Stomach smooth muscle (tissue), 2 donors: ENCODE data around the gene RNF19B.

Experiments used
- H3K27ac ChIP-seq: one replicate; pipeline ENCODE4 v1.7.0; 2013; ENCODE audit warnings: mild to moderate bottlenecking, low read length, inconsistent platforms
- H3K27me3 ChIP-seq, 2 donors: one replicate each; pipeline ENCODE4 v1.7.0; 2013; ENCODE audit warnings: low read length in 2 of 2; ENCODE audit not compliant: insufficient read depth in 2 of 2, control insufficient read depth in 1 of 2
- H3K36me3 ChIP-seq, 2 donors: one replicate each; pipeline ENCODE4 v1.7.0; 2013; ENCODE audit warnings: low read length in 2 of 2; ENCODE audit not compliant: control insufficient read depth in 2 of 2, insufficient read depth in 2 of 2
- H3K4me1 ChIP-seq: one replicate; pipeline ENCODE4 v1.7.0; 2013; ENCODE audit warnings: low read length; ENCODE audit not compliant: control insufficient read depth, insufficient read depth
- H3K4me3 ChIP-seq, 2 donors: one replicate each; pipeline ENCODE4 v1.7.0; 2013; ENCODE audit warnings: low read length in 2 of 2
- H3K9ac ChIP-seq, 2 donors: one replicate each; pipeline ENCODE4 v1.7.0; 2013; ENCODE audit warnings: low read length in 2 of 2, mild to moderate bottlenecking in 1 of 2
- H3K9me3 ChIP-seq, 2 donors: one replicate each; pipeline ENCODE4 v1.7.0; 2013; ENCODE audit warnings: low read length in 2 of 2; ENCODE audit not compliant: control insufficient read depth in 2 of 2
- donor health status: healthy.
- donor health status: Pancreatic carcinoma.

Gene RNF19B

DNA sequence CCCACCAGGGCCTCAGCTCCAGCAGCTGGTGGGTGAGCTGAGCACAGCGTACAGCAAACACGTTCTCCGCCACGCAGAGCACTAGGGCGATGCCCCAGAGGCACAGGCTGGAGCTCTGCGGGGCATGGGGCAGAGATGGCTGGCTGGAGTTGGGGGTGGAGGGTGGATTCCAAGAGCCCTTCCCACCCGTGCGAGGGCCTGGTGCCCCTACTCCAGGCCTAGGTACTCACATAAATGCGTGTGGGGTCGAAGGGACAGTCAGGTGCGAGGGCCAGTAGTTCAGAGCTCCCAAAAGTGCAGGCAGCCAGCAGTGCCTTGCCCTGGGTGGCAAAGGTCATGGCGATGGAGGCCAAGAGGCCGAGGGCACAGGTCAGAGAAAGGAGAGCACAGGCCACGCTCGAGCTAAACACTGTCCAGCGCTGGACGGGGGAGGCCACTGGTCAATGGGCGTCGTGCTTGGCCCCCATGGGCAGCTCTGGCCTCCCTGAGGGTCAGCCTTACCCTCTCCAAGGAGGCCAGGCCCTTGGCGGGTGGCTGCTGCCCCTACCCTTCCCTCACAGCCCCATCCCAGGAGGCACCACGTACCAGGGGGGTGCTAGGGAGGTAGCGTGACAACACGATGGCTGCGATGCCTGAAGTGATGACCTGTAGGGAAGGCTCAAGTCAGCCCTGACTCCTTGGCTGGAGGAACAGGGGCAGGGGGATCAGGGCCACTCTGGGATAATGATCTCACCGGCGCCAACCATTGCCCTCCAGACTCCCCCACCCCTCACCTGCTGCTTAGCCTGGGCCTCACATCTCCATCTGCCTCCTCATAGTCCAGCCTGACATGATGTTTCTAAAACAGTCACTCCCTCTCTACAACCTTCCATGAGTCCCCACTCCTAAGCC, 69.0 kb downstream of the RNF19B start:
- Histone ChIP-seq H3K9ac (no peak overlapping the region), H3K4me1 (peaks cover 16% of the 10 kb centered on the region), H3K9me3 (no peaks in the 10 kb centered on the region), H3K4me3 (no peak overlapping the region), H3K36me3 (peaks cover 0 to 2% of the 10 kb centered on the region in 2 donors), H3K27ac (no peak overlapping the region), H3K27me3 (peaks cover 13 to 26% of the 10 kb centered on the region in 2 donors)

GRCh38 chr1:32894681-32895080, 69.9 kb downstream of the RNF19B start:
- H3K9me3 ChIP-seq = no peaks in the 10 kb centered on the region
- H3K27me3 ChIP-seq = peaks cover 13 to 27% of the 10 kb centered on the region in 2 donors
- no peak overlapping the region for H3K27ac ChIP-seq
- peaks cover 11% of the 10 kb centered on the region for H3K4me1 ChIP-seq
- H3K4me3 ChIP-seq = no peak overlapping the region
- H3K9ac ChIP-seq = no peak overlapping the region
- peaks cover 0 to 2% of the 10 kb centered on the region in 2 donors for H3K36me3 ChIP-seq

- H3K27me3 ChIP-seq = peaks cover 13 to 29% of the 10 kb centered on the region in 2 donors
Observed at GRCh38 chr1:32894019-32894600, 70.5 kb downstream of the RNF19B start.

DNA sequence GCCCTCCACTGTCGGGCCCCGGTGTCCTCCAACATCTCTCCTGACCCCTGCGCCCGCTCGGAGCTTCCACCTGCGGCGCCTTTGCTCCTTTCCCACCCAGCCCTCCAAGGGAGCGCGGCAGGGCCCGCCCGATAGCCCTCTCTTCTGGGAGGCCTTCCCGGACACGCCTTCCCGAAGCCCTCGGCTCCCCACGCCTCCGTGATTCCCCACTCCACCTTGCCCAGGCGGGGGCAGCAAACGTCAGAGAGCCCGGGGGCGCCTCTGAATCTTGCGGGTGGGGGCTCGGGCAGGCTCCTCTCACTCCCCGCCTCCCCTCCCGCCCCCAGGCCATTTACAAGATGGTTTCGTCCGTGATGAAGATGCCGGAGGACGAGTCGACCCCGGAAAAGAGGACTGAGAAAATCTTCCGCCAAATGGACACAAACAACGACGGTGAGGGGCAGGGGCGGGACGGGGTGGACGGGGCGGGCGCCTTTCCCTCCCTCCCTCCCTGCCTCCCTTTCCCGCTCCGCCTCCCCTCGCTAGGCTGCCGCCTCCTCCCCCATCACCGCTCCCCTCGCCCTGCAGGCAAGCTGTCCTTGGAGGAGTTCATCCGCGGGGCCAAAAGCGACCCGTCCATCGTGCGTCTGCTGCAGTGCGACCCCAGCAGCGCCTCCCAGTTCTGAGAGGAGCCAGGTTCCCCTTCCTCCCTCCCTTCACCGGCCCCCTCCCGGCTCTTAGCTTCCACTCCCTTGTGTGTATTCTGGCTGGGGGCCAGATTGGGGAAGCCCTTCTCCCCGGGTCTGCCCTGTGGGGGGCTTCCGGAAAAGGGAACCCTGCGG, 71.2 kb downstream of the RNF19B start:
- H3K4me1 ChIP-seq = peaks cover 11% of the 10 kb centered on the region

More at GRCh38 chr1:32894019-32894600, 70.5 kb downstream of the RNF19B start:
- no peaks in the 10 kb centered on the region for H3K9me3 ChIP-seq
- no peak overlapping the region for H3K4me3 ChIP-seq
- H3K4me1 ChIP-seq = peaks cover 11% of the 10 kb centered on the region
- no peak overlapping the region for H3K9ac ChIP-seq
- peaks cover 0 to 2% of the 10 kb centered on the region in 2 donors for H3K36me3 ChIP-seq
- no peak overlapping the region for H3K27ac ChIP-seq

DNA sequence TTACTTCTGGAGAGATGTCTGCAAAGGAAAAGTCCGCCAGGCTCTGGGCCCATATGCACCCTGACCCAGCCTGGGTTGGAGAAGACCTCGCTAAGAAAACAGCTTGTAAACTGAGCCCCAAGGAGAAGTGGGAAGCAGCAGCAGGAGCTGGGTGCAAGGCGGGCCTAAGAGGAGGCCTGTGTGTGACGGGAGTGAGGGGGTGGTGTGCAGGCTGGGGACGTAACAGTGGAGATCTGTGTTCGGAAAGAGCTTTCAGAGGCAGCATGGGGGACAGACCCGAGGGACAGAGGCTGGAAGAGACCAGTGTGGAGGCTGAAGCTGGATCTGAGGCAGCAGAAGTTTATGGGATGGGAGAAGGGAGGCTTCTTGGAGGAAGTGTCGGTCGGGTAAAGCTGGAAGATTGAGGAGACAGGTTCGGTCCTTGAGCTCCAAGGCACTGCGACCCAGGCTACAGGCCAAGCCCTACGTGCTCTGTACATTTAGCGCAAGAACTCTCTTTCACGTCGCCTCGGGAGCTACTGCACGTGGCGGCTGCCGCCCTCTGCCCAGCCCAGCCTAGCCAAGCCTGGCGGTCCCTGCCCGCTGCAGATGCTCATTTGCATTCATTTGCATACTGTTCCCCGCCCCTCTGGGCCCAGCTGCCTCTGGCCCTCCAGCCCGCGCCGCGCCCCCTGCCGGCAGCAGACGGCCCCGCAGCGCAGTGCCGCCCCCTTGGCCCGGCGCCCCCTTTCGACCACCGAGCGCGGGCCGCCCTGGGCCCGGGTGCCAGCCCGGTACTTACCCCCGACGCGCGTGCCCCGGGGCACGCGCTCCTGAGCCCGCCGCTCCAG, 72.0 kb downstream of the RNF19B start:
- H3K27me3 ChIP-seq = peaks cover 22 to 35% of the 10 kb centered on the region in 2 donors
- H3K4me1 ChIP-seq = peaks cover 11% of the 10 kb centered on the region
- peak overlapping the region; percentile 31 to 66 for H3K4me3 ChIP-seq
- H3K27ac ChIP-seq = no peak overlapping the region
- H3K9ac ChIP-seq = no peak overlapping the region
- no peaks in the 10 kb centered on the region for H3K36me3 ChIP-seq
- no peaks in the 10 kb centered on the region for H3K9me3 ChIP-seq

More for the DNA sequence above, 71.2 kb downstream of the RNF19B start:
- H3K36me3 ChIP-seq = peaks cover 0 to 2% of the 10 kb centered on the region in 2 donors
- H3K9ac ChIP-seq = no peak overlapping the region
- H3K27ac ChIP-seq = no peak overlapping the region
- no peaks in the 10 kb centered on the region for H3K9me3 ChIP-seq
- H3K27me3 ChIP-seq = peaks cover 17 to 32% of the 10 kb centered on the region in 2 donors
- H3K4me3 ChIP-seq = peak overlapping the region; percentile 31 to 66

GRCh38 chr1:32891630-32892029, 73.0 kb downstream of the RNF19B start:
- no peaks in the 10 kb centered on the region for H3K9me3 ChIP-seq
- H3K4me3 ChIP-seq = no peak overlapping the region
- no peak overlapping the region for H3K27ac ChIP-seq
- peaks cover 32 to 45% of the 10 kb centered on the region in 2 donors for H3K27me3 ChIP-seq
- peaks cover 11% of the 10 kb centered on the region for H3K4me1 ChIP-seq
- no peak overlapping the region for H3K9ac ChIP-seq
- no peaks in the 10 kb centered on the region for H3K36me3 ChIP-seq

- Histone ChIP-seq H3K27ac (no peak overlapping the region), H3K9ac (no peak overlapping the region), H3K27me3 (peaks cover 32 to 48% of the 10 kb centered on the region in 2 donors), H3K4me3 (no peak overlapping the region), H3K9me3 (no peaks in the 10 kb centered on the region), H3K4me1 (peaks cover 11% of the 10 kb centered on the region), H3K36me3 (no peaks in the 10 kb centered on the region)
Observed at GRCh38 chr1:32891241-32891570, 73.4 kb downstream of the RNF19B start.

- Histone ChIP-seq H3K27ac (no peak overlapping the region), H3K4me3 (no peak overlapping the region), H3K27me3 (peaks cover 35 to 53% of the 10 kb centered on the region in 2 donors), H3K9me3 (no peaks in the 10 kb centered on the region), H3K4me1 (peaks cover 14% of the 10 kb centered on the region), H3K36me3 (no peaks in the 10 kb centered on the region), H3K9ac (no peak overlapping the region)
Observed at GRCh38 chr1:32890516-32891240, 73.9 kb downstream of the RNF19B start.

GRCh38 chr1:32889731-32890278, 74.8 kb downstream of the RNF19B start:
- Histone ChIP-seq H3K36me3 (no peaks in the 10 kb centered on the region), H3K27ac (no peak overlapping the region), H3K4me3 (no peak overlapping the region), H3K4me1 (peaks cover 14% of the 10 kb centered on the region), H3K9ac (no peak overlapping the region), H3K27me3 (peaks cover 42 to 59% of the 10 kb centered on the region in 2 donors), H3K9me3 (no peaks in the 10 kb centered on the region)
